OCI-LY1 (cell line): ENCODE measurements around the gene OSBPL2.

ENCODE experiments used
- H2AFZ ChIP-seq: fragments of 200-600 bp; sonication (generic), shearing (Covaris generic); 2 replicates; pipeline ENCODE4 v1.6.0; 2014; ENCODE audit warnings: antibody characterized with exemption, mild to moderate bottlenecking, low read length
- H3F3A ChIP-seq: fragments of 200-600 bp; sonication (generic), shearing (Covaris generic); 2 replicates; pipeline ENCODE4 v1.6.0; 2014; ENCODE audit warnings: mild to moderate bottlenecking, antibody characterized with exemption, low read length, moderate library complexity; ENCODE audit not compliant: insufficient read depth
- H3K27ac ChIP-seq: fragments of 200-600 bp; sonication (generic); 2 replicates; pipeline ENCODE4 v1.5.1; 2014; ENCODE audit warnings: low read length, mixed run types, mild to moderate bottlenecking, low read depth; ENCODE audit not compliant: poor library complexity, severe bottlenecking
- H3K27me3 ChIP-seq: fragments of 200-600 bp; sonication (generic); 2 replicates; pipeline ENCODE4 v1.6.0; 2014; ENCODE audit warnings: antibody characterized with exemption, mild to moderate bottlenecking, low read length, moderate library complexity; ENCODE audit not compliant: insufficient read depth
- H3K36me3 ChIP-seq: fragments of 200-600 bp; sonication (generic); 2 replicates; pipeline ENCODE4 v1.6.1; 2014; ENCODE audit warnings: mild to moderate bottlenecking, antibody characterized with exemption, low read length, moderate library complexity, mixed read lengths; ENCODE audit not compliant: insufficient read depth
- H3K4me1 ChIP-seq: fragments of 200-600 bp; sonication (generic); 2 replicates; pipeline ENCODE4 v1.5.1; 2014; ENCODE audit warnings: mild to moderate bottlenecking, low read length, moderate library complexity; ENCODE audit not compliant: insufficient read depth, severe bottlenecking
- H3K4me2 ChIP-seq: fragments of 200-600 bp; sonication (generic), shearing (Covaris generic); 2 replicates; pipeline ENCODE4 v1.6.1; 2014; ENCODE audit warnings: low read length
- H3K4me3 ChIP-seq: fragments of 200-600 bp; sonication (generic); 2 replicates; pipeline ENCODE4 v1.5.1; 2014; ENCODE audit warnings: low read length, low read depth, mild to moderate bottlenecking, mixed read lengths; ENCODE audit not compliant: poor library complexity, severe bottlenecking
- H3K79me2 ChIP-seq: fragments of 200-600 bp; shearing (Covaris generic); 2 replicates; pipeline ENCODE4 v1.6.1; 2016; ENCODE audit warnings: mixed run types, low read length, mixed read lengths; ENCODE audit not compliant: insufficient read depth
- H3K9ac ChIP-seq: fragments of 200-600 bp; sonication (generic), shearing (Covaris generic); 2 replicates; pipeline ENCODE4 v1.6.1; 2014; ENCODE audit warnings: mild to moderate bottlenecking, low read length, mixed read lengths
- H3K9me2 ChIP-seq: fragments of 200-600 bp; sonication (generic), shearing (Covaris generic); 2 replicates; pipeline ENCODE4 v1.6.1; 2014; ENCODE audit warnings: low read depth, mild to moderate bottlenecking, low read length, mixed read lengths
- H3K9me3 ChIP-seq: fragments of 200-600 bp; shearing (Covaris generic); 2 replicates; pipeline ENCODE4 v1.6.1; 2014; ENCODE audit warnings: low read length, mixed read lengths
- H4K20me1 ChIP-seq: fragments of 200-600 bp; sonication (generic), shearing (Covaris generic); 2 replicates; pipeline ENCODE4 v1.6.0; 2016; ENCODE audit warnings: mild to moderate bottlenecking, low read length; ENCODE audit not compliant: insufficient read depth
- EZH2 ChIP-seq: fragments of 200-600 bp; sonication (generic), shearing (Covaris generic); IDR thresholded peaks from 2 replicates; pipeline ENCODE4 v1.8.0; 2017; ENCODE audit warnings: borderline replicate concordance, mixed run types, mild to moderate bottlenecking, antibody characterized with exemption, low read length, moderate library complexity, mixed read lengths
- TF ChIP-seq, protein P1 (sequence below): fragments of 200-600 bp; sonication (generic), shearing (Covaris generic); IDR thresholded peaks from 2 replicates; pipeline ENCODE4 v1.5.1; 2017; ENCODE audit warnings: mild to moderate bottlenecking, antibody characterized with exemption, low read length, moderate library complexity, mixed read lengths

Gene OSBPL2

DNA sequence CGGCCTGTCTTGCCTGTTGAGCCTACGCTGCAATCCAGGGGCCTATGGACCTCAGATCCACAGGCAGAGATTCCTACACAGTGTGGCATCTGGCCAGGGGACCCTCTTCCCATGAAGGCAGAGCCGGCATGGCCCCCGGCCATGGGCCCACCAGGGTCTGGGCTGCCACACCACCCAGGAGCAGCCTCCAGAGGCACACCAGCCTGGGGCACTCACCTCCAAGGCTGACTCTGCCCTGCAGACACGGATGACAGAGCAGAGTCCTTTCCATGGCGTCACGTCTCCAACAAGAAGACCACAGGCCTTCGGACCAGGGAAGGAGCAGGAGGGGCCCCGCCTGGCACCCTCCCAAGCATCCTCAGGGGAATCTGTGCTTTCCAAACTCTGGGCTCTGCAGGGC lies 14.8 kb upstream of the OSBPL2 start:
- no peaks in the 10 kb centered on the region for H3K9me3 ChIP-seq
- H3K4me1 ChIP-seq: no peaks in the 10 kb centered on the region
- H3K9me2 ChIP-seq: no peaks in the 10 kb centered on the region
- no peak overlapping the region for H3K27ac ChIP-seq
- no peak overlapping the region for H3K4me3 ChIP-seq
- H2AFZ ChIP-seq: no peak overlapping the region
- no peaks in the 10 kb centered on the region for H3K79me2 ChIP-seq
- TF ChIP-seq EZH2: no peak
- TF ChIP-seq, protein P1, sequence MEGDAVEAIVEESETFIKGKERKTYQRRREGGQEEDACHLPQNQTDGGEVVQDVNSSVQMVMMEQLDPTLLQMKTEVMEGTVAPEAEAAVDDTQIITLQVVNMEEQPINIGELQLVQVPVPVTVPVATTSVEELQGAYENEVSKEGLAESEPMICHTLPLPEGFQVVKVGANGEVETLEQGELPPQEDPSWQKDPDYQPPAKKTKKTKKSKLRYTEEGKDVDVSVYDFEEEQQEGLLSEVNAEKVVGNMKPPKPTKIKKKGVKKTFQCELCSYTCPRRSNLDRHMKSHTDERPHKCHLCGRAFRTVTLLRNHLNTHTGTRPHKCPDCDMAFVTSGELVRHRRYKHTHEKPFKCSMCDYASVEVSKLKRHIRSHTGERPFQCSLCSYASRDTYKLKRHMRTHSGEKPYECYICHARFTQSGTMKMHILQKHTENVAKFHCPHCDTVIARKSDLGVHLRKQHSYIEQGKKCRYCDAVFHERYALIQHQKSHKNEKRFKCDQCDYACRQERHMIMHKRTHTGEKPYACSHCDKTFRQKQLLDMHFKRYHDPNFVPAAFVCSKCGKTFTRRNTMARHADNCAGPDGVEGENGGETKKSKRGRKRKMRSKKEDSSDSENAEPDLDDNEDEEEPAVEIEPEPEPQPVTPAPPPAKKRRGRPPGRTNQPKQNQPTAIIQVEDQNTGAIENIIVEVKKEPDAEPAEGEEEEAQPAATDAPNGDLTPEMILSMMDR: no peak
- H3K27me3 ChIP-seq: peaks cover 1% of the 10 kb centered on the region; the same call in 1 of the 2 replicates
- H3K36me3 ChIP-seq: no peaks in the 10 kb centered on the region
- H4K20me1 ChIP-seq: no peaks in the 10 kb centered on the region
- no peak overlapping the region for H3K4me2 ChIP-seq
- H3F3A ChIP-seq: no peaks in the 10 kb centered on the region
- no peak overlapping the region for H3K9ac ChIP-seq

- Histone ChIP-seq H3K9me3 (no peaks in the 10 kb centered on the region), H3K9me2 (no peaks in the 10 kb centered on the region), H3K27me3 (no peaks in the 10 kb centered on the region; the same call in 1 of the 2 replicates), H2AFZ (no peak overlapping the region), H3K79me2 (no peaks in the 10 kb centered on the region), H3K4me1 (no peaks in the 10 kb centered on the region), H3K27ac (no peak overlapping the region), H3K4me3 (no peak overlapping the region), H3K36me3 (no peaks in the 10 kb centered on the region), H3F3A (no peaks in the 10 kb centered on the region), H4K20me1 (no peaks in the 10 kb centered on the region), H3K4me2 (no peak overlapping the region), H3K9ac (no peak overlapping the region)
- TF ChIP-seq, protein P1: no peak
- no peak for TF ChIP-seq EZH2
Observed at GRCh38 chr20:62224113-62224855, 14.0 kb upstream of the OSBPL2 start.

- Histone ChIP-seq H4K20me1 (no peaks in the 10 kb centered on the region), H3K9ac (no peak overlapping the region), H3K27me3 (no peaks in the 10 kb centered on the region; the same call in 1 of the 2 replicates)
Observed at GRCh38 chr20:62225026-62225425, 13.3 kb upstream of the OSBPL2 start.

More at GRCh38 chr20:62225026-62225425, 13.3 kb upstream of the OSBPL2 start:
- Histone ChIP-seq H3K4me1 (no peaks in the 10 kb centered on the region), H3F3A (no peaks in the 10 kb centered on the region), H3K4me3 (no peak overlapping the region), H3K9me2 (no peaks in the 10 kb centered on the region), H3K27ac (no peak overlapping the region), H2AFZ (no peak overlapping the region), H3K36me3 (no peaks in the 10 kb centered on the region), H3K9me3 (no peaks in the 10 kb centered on the region), H3K79me2 (no peaks in the 10 kb centered on the region), H3K4me2 (no peak overlapping the region)
- TF ChIP-seq, protein P1: no peak
- no peak for TF ChIP-seq EZH2
